Measurements from ENCODE around the gene AOX1.

Gene AOX1

DNA sequence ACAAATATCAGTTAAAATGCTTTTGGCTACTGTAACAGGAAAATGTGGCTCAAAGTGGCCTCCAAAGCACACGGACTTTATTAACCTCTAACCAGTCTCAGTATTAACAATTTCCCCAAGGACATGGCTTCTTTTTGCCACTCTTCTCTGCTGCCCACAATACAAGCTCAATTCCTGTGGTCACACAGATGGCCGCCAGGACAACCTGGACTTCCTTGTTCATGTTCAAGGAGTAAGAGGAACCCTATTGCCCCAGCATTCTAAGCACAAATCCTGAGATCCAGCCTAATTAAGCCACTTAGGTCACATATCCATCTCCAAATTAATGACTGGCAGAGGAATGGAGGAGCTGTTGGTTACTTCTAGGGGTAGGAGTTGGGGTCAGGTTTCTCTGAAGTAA lies 38.2 kb downstream of the AOX1 start:
- Histone ChIP-seq H3K4me3 (ENCODE audit: low read depth in 1 of 2, low read length in 2 of 2) (no peak overlapping the region), H3K79me2 (ENCODE audit: insufficient read depth, low read length) (no peaks in the 10 kb centered on the region)
- DNase-seq, result no peak

DNA sequence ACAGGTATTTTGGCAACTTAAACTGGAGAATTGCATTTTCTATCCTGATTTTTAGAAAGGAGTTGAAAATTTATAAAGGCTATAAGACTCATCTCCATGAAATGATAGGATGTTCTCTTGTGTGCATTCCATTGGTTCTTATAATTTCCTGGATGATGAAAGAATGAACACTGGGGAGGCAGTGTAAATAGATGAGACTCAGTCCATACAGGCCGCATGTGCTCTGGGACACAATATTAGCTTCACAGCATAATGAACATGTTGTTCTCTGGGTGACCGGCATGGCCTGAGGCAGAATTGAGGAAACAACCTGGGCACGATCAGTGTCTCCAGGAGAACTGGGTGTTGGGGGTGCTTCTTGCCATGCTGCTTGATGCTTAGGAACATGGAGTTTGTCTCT lies 38.8 kb downstream of the AOX1 start:
- H3K9me3 ChIP-seq (ENCODE audit: insufficient read depth, low read length, severe bottlenecking), result no peaks in the 10 kb centered on the region
- H3K4me3 ChIP-seq (ENCODE audit: low read depth in 1 of 2, low read length in 2 of 2), result no peak overlapping the region
- no peak overlapping the region for H3K4me2 ChIP-seq (ENCODE audit: insufficient read depth, low read length)
- H3K4me1 ChIP-seq (ENCODE audit: insufficient read depth, low read length), result no peaks in the 10 kb centered on the region
- DNase-seq (no peak), ATAC-seq (ENCODE audit: insufficient read depth, low read depth) (no peak)
- no peak overlapping the region for H3K27ac ChIP-seq (ENCODE audit: low read length)
- no peaks in the 10 kb centered on the region for H4K20me1 ChIP-seq (ENCODE audit: insufficient read depth, low read length)
- no peaks in the 10 kb centered on the region for H3K36me3 ChIP-seq (ENCODE audit: insufficient read depth, low read length)
- no peak overlapping the region for H2AFZ ChIP-seq (ENCODE audit: low read depth, low read length)
- TF ChIP-seq, protein P1, sequence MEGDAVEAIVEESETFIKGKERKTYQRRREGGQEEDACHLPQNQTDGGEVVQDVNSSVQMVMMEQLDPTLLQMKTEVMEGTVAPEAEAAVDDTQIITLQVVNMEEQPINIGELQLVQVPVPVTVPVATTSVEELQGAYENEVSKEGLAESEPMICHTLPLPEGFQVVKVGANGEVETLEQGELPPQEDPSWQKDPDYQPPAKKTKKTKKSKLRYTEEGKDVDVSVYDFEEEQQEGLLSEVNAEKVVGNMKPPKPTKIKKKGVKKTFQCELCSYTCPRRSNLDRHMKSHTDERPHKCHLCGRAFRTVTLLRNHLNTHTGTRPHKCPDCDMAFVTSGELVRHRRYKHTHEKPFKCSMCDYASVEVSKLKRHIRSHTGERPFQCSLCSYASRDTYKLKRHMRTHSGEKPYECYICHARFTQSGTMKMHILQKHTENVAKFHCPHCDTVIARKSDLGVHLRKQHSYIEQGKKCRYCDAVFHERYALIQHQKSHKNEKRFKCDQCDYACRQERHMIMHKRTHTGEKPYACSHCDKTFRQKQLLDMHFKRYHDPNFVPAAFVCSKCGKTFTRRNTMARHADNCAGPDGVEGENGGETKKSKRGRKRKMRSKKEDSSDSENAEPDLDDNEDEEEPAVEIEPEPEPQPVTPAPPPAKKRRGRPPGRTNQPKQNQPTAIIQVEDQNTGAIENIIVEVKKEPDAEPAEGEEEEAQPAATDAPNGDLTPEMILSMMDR (IDR thresholded peaks at IDR 0.05; ENCODE audit: borderline replicate concordance, extremely low read depth, low read length, poor library complexity, severe bottlenecking), result no peak
- TF ChIP-seq EZH2 (IDR thresholded peaks at IDR 0.05; ENCODE audit: borderline replicate concordance, low read depth, low read length, severe bottlenecking), result no peak
- H3K27me3 ChIP-seq (ENCODE audit: insufficient read depth, low read length, poor library complexity), result peaks cover 9% of the 10 kb centered on the region
- H3K79me2 ChIP-seq (ENCODE audit: insufficient read depth, low read length), result no peaks in the 10 kb centered on the region
- H3K9ac ChIP-seq (ENCODE audit: low read depth, low read length), result no peak overlapping the region

More for the DNA sequence above, 38.2 kb downstream of the AOX1 start:
- Histone ChIP-seq H3K4me2 (ENCODE audit: insufficient read depth, low read length) (no peak overlapping the region), H3K27me3 (ENCODE audit: insufficient read depth, low read length, poor library complexity) (peaks cover 12% of the 10 kb centered on the region), H3K9me3 (ENCODE audit: insufficient read depth, low read length, severe bottlenecking) (no peaks in the 10 kb centered on the region), H3K4me1 (ENCODE audit: insufficient read depth, low read length) (no peaks in the 10 kb centered on the region), H3K36me3 (ENCODE audit: insufficient read depth, low read length) (no peaks in the 10 kb centered on the region), H2AFZ (ENCODE audit: low read depth, low read length) (no peak overlapping the region), H3K27ac (ENCODE audit: low read length) (no peak overlapping the region), H3K9ac (ENCODE audit: low read depth, low read length) (no peak overlapping the region), H4K20me1 (ENCODE audit: insufficient read depth, low read length) (no peaks in the 10 kb centered on the region)
- no peak for TF ChIP-seq EZH2 (IDR thresholded peaks at IDR 0.05; ENCODE audit: borderline replicate concordance, low read depth, low read length, severe bottlenecking)
- TF ChIP-seq, protein P1 (IDR thresholded peaks at IDR 0.05; ENCODE audit: borderline replicate concordance, extremely low read depth, low read length, poor library complexity, severe bottlenecking), result no peak
- no peak for ATAC-seq (ENCODE audit: insufficient read depth, low read depth)

DNA sequence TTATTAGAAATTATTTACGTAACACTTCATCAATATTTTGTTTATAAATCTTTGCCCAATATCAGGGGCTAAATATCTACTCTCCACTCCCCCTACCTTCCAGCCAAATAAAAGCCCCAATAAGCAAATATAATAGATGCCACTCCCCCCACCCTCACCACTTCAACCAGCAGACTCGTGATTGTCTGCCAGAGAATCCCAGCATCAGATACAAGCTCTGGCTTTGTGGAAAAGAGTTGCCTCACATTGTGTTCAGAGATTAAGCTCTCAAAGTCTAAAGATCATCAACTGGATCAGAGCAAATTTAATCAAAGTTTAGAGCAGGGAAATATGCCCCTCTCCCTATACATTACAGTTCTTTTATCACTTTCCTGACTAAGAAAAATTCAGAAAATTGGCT lies 39.5 kb downstream of the AOX1 start:
- H4K20me1 ChIP-seq (ENCODE audit: insufficient read depth, low read length), result no peaks in the 10 kb centered on the region
- no peak overlapping the region for H3K4me3 ChIP-seq (ENCODE audit: low read depth in 1 of 2, low read length in 2 of 2)
- no peak overlapping the region for H3K27ac ChIP-seq (ENCODE audit: low read length)
- no peak for DNase-seq
- no peaks in the 10 kb centered on the region for H3K36me3 ChIP-seq (ENCODE audit: insufficient read depth, low read length)
- H3K4me2 ChIP-seq (ENCODE audit: insufficient read depth, low read length), result no peak overlapping the region
- TF ChIP-seq, protein P1 (IDR thresholded peaks at IDR 0.05; ENCODE audit: borderline replicate concordance, extremely low read depth, low read length, poor library complexity, severe bottlenecking), result no peak
- no peak for TF ChIP-seq EZH2 (IDR thresholded peaks at IDR 0.05; ENCODE audit: borderline replicate concordance, low read depth, low read length, severe bottlenecking)
- no peak overlapping the region for H3K9ac ChIP-seq (ENCODE audit: low read depth, low read length)
- H3K27me3 ChIP-seq (ENCODE audit: insufficient read depth, low read length, poor library complexity), result peaks cover 9% of the 10 kb centered on the region
- ATAC-seq (ENCODE audit: insufficient read depth, low read depth), result no peak
- H2AFZ ChIP-seq (ENCODE audit: low read depth, low read length), result no peak overlapping the region
- no peaks in the 10 kb centered on the region for H3K79me2 ChIP-seq (ENCODE audit: insufficient read depth, low read length)
- no peaks in the 10 kb centered on the region for H3K4me1 ChIP-seq (ENCODE audit: insufficient read depth, low read length)
- H3K9me3 ChIP-seq (ENCODE audit: insufficient read depth, low read length, severe bottlenecking), result no peaks in the 10 kb centered on the region

DNA sequence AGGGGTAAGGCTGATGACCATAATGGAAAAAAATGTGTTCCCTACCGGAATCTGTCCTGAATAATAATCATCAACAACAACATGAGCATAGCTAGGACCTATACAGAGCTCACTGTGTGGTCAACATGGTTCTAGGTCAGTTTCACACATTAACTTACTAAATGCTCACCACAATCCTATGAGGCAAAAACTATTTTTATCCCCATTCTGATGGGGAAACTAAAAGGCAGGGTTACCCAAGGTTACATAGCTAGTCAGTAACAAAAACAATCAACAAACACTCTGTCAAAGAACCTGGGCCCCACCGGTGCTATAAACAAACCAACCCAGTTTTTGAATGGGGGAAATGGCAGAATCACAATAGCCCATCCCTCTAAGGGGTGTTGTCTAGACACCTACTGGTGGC lies 40.1 kb downstream of the AOX1 start:
- Histone ChIP-seq H3K4me2 (ENCODE audit: insufficient read depth, low read length) (no peak overlapping the region), H3K27ac (ENCODE audit: low read length) (no peak overlapping the region), H4K20me1 (ENCODE audit: insufficient read depth, low read length) (no peaks in the 10 kb centered on the region), H3K27me3 (ENCODE audit: insufficient read depth, low read length, poor library complexity) (peaks cover 9% of the 10 kb centered on the region), H2AFZ (ENCODE audit: low read depth, low read length) (no peak overlapping the region), H3K9me3 (ENCODE audit: insufficient read depth, low read length, severe bottlenecking) (no peaks in the 10 kb centered on the region), H3K9ac (ENCODE audit: low read depth, low read length) (no peak overlapping the region), H3K4me1 (ENCODE audit: insufficient read depth, low read length) (no peaks in the 10 kb centered on the region), H3K4me3 (ENCODE audit: low read depth in 1 of 2, low read length in 2 of 2) (no peak overlapping the region), H3K36me3 (ENCODE audit: insufficient read depth, low read length) (no peaks in the 10 kb centered on the region), H3K79me2 (ENCODE audit: insufficient read depth, low read length) (no peaks in the 10 kb centered on the region)
- ATAC-seq (ENCODE audit: insufficient read depth, low read depth), result no peak
- TF ChIP-seq EZH2 (IDR thresholded peaks at IDR 0.05; ENCODE audit: borderline replicate concordance, low read depth, low read length, severe bottlenecking), result no peak
- TF ChIP-seq, protein P1 (IDR thresholded peaks at IDR 0.05; ENCODE audit: borderline replicate concordance, extremely low read depth, low read length, poor library complexity, severe bottlenecking), result no peak
- DNase-seq, result no peak

Measured in DND-41 (cell line).